ENCODE measurements around the gene TERT.
"Not testable (repeated sequence)": the region's sequence is repeated elsewhere in the genome, so short reads cannot be mapped to it uniquely, and the experiment has no call there.

- not testable (repeated sequence) for TF ChIP-seq CTCF (IDR thresholded peaks at IDR 0.05); CHD2 (IDR thresholded peaks at IDR 0.05; ENCODE audit: low read length, partially characterized antibody); ZNF302 (CRISPR knock-in tag; IDR thresholded peaks at IDR 0.05); JUN (IDR thresholded peaks at IDR 0.05); REST (IDR thresholded peaks at IDR 0.05); RNF2 (IDR thresholded peaks at IDR 0.05; ENCODE audit: borderline replicate concordance, low read depth); HDAC2 (IDR thresholded peaks at IDR 0.05); CHD4 (IDR thresholded peaks at IDR 0.05; ENCODE audit: borderline replicate concordance); KDM1A (IDR thresholded peaks at IDR 0.05; ENCODE audit: low read depth)
These were observed 44.9 kb upstream of the TERT start for GRCh38 chr5:1339818-1340210.
